OCI-LY1 (cell line): ENCODE results near the gene CDH6.

Source experiments
- H2AFZ ChIP-seq: fragments of 200-600 bp; sonication (generic), shearing (Covaris generic); 2 replicates; pipeline ENCODE4 v1.6.0; 2014; ENCODE audit warnings: antibody characterized with exemption, mild to moderate bottlenecking, low read length
- H3F3A ChIP-seq: fragments of 200-600 bp; sonication (generic), shearing (Covaris generic); 2 replicates; pipeline ENCODE4 v1.6.0; 2014; ENCODE audit warnings: mild to moderate bottlenecking, antibody characterized with exemption, low read length, moderate library complexity; ENCODE audit not compliant: insufficient read depth
- H3K27ac ChIP-seq: fragments of 200-600 bp; sonication (generic); 2 replicates; pipeline ENCODE4 v1.5.1; 2014; ENCODE audit warnings: low read length, mixed run types, mild to moderate bottlenecking, low read depth; ENCODE audit not compliant: poor library complexity, severe bottlenecking
- H3K27me3 ChIP-seq: fragments of 200-600 bp; sonication (generic); 2 replicates; pipeline ENCODE4 v1.6.0; 2014; ENCODE audit warnings: antibody characterized with exemption, mild to moderate bottlenecking, low read length, moderate library complexity; ENCODE audit not compliant: insufficient read depth
- H3K36me3 ChIP-seq: fragments of 200-600 bp; sonication (generic); 2 replicates; pipeline ENCODE4 v1.6.1; 2014; ENCODE audit warnings: mild to moderate bottlenecking, antibody characterized with exemption, low read length, moderate library complexity, mixed read lengths; ENCODE audit not compliant: insufficient read depth
- H3K4me1 ChIP-seq: fragments of 200-600 bp; sonication (generic); 2 replicates; pipeline ENCODE4 v1.5.1; 2014; ENCODE audit warnings: mild to moderate bottlenecking, low read length, moderate library complexity; ENCODE audit not compliant: insufficient read depth, severe bottlenecking
- H3K4me2 ChIP-seq: fragments of 200-600 bp; sonication (generic), shearing (Covaris generic); 2 replicates; pipeline ENCODE4 v1.6.1; 2014; ENCODE audit warnings: low read length
- H3K4me3 ChIP-seq: fragments of 200-600 bp; sonication (generic); 2 replicates; pipeline ENCODE4 v1.5.1; 2014; ENCODE audit warnings: low read length, low read depth, mild to moderate bottlenecking, mixed read lengths; ENCODE audit not compliant: poor library complexity, severe bottlenecking
- H3K79me2 ChIP-seq: fragments of 200-600 bp; shearing (Covaris generic); 2 replicates; pipeline ENCODE4 v1.6.1; 2016; ENCODE audit warnings: mixed run types, low read length, mixed read lengths; ENCODE audit not compliant: insufficient read depth
- H3K9ac ChIP-seq: fragments of 200-600 bp; sonication (generic), shearing (Covaris generic); 2 replicates; pipeline ENCODE4 v1.6.1; 2014; ENCODE audit warnings: mild to moderate bottlenecking, low read length, mixed read lengths
- H3K9me2 ChIP-seq: fragments of 200-600 bp; sonication (generic), shearing (Covaris generic); 2 replicates; pipeline ENCODE4 v1.6.1; 2014; ENCODE audit warnings: low read depth, mild to moderate bottlenecking, low read length, mixed read lengths
- H3K9me3 ChIP-seq: fragments of 200-600 bp; shearing (Covaris generic); 2 replicates; pipeline ENCODE4 v1.6.1; 2014; ENCODE audit warnings: low read length, mixed read lengths
- H4K20me1 ChIP-seq: fragments of 200-600 bp; sonication (generic), shearing (Covaris generic); 2 replicates; pipeline ENCODE4 v1.6.0; 2016; ENCODE audit warnings: mild to moderate bottlenecking, low read length; ENCODE audit not compliant: insufficient read depth
- EZH2 ChIP-seq: fragments of 200-600 bp; sonication (generic), shearing (Covaris generic); IDR thresholded peaks from 2 replicates; pipeline ENCODE4 v1.8.0; 2017; ENCODE audit warnings: borderline replicate concordance, mixed run types, mild to moderate bottlenecking, antibody characterized with exemption, low read length, moderate library complexity, mixed read lengths
- TF ChIP-seq, protein P1 (sequence below): fragments of 200-600 bp; sonication (generic), shearing (Covaris generic); IDR thresholded peaks from 2 replicates; pipeline ENCODE4 v1.5.1; 2017; ENCODE audit warnings: mild to moderate bottlenecking, antibody characterized with exemption, low read length, moderate library complexity, mixed read lengths

The CDH6 gene

DNA sequence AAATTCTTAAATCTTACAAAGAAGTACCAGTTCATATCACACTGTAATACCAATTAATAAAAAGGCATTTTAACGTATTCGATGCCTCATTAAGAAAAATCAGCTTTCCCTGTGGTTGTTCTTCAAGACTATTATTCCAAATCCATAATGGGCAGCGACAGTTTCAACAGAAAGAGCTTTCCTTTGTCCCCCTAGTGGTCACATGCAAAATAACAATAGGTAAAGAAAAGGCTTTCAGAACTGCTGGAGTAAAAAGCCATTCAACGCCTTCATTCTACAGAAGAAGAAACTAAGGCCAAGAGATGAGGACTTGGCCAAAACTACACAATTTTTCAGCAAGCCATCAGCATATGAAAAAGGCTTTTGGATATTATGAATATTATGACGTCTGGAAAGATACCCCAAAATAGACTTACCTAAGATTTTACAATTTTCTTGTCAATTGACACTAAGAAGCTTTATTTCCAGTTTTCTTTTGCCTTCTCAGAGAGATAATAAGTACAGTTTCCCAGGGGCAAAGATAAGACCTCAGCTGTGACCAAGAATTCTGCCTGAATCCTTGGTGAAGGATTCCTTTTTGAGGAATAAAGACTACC lies 6.7 kb upstream of the CDH6 start:
- H3K36me3 ChIP-seq = no peaks in the 10 kb centered on the region

DNA sequence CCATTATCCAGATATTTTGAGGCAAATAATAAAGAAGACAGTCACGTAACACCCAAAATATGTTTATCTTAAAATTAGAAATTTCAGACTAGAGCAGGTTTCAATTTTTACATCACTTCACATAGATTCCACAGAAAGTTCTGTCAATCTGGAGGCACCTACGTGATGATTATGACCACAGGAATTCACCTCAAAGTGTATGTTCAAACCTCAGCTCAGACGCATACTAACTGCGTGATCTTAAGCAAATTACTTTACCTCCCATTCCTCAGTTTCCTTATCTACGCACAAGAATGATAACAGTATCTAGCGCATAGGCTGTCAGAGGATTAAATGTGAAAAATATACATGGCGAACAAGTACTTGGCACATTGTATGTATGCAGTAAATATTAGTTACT lies 5.9 kb upstream of the CDH6 start:
- no peaks in the 10 kb centered on the region for H4K20me1 ChIP-seq
- H3K9ac ChIP-seq = no peak overlapping the region
- no peaks in the 10 kb centered on the region for H3K9me3 ChIP-seq
- no peaks in the 10 kb centered on the region for H3K27me3 ChIP-seq
- H3K4me2 ChIP-seq = no peak overlapping the region
- H3K4me1 ChIP-seq = no peaks in the 10 kb centered on the region
- H3K9me2 ChIP-seq = no peaks in the 10 kb centered on the region
- no peak overlapping the region for H2AFZ ChIP-seq
- no peaks in the 10 kb centered on the region for H3K79me2 ChIP-seq
- no peak overlapping the region for H3K4me3 ChIP-seq
- no peak overlapping the region for H3K27ac ChIP-seq
- H3F3A ChIP-seq = no peaks in the 10 kb centered on the region
- H3K36me3 ChIP-seq = no peaks in the 10 kb centered on the region
- TF ChIP-seq, protein P1, sequence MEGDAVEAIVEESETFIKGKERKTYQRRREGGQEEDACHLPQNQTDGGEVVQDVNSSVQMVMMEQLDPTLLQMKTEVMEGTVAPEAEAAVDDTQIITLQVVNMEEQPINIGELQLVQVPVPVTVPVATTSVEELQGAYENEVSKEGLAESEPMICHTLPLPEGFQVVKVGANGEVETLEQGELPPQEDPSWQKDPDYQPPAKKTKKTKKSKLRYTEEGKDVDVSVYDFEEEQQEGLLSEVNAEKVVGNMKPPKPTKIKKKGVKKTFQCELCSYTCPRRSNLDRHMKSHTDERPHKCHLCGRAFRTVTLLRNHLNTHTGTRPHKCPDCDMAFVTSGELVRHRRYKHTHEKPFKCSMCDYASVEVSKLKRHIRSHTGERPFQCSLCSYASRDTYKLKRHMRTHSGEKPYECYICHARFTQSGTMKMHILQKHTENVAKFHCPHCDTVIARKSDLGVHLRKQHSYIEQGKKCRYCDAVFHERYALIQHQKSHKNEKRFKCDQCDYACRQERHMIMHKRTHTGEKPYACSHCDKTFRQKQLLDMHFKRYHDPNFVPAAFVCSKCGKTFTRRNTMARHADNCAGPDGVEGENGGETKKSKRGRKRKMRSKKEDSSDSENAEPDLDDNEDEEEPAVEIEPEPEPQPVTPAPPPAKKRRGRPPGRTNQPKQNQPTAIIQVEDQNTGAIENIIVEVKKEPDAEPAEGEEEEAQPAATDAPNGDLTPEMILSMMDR = no peak

More for the DNA sequence above, 6.7 kb upstream of the CDH6 start:
- no peaks in the 10 kb centered on the region for H3K27me3 ChIP-seq
- no peak overlapping the region for H2AFZ ChIP-seq
- H3K4me1 ChIP-seq = no peaks in the 10 kb centered on the region
- H3K79me2 ChIP-seq = no peaks in the 10 kb centered on the region
- no peaks in the 10 kb centered on the region for H3K9me3 ChIP-seq
- H4K20me1 ChIP-seq = no peaks in the 10 kb centered on the region
- no peak overlapping the region for H3K4me3 ChIP-seq
- TF ChIP-seq, protein P1 = peak; percentile 71
- TF ChIP-seq EZH2 = no peak
- no peak overlapping the region for H3K4me2 ChIP-seq
- no peak overlapping the region for H3K27ac ChIP-seq
- no peaks in the 10 kb centered on the region for H3F3A ChIP-seq
- H3K9ac ChIP-seq = no peak overlapping the region
- H3K9me2 ChIP-seq = no peaks in the 10 kb centered on the region

DNA sequence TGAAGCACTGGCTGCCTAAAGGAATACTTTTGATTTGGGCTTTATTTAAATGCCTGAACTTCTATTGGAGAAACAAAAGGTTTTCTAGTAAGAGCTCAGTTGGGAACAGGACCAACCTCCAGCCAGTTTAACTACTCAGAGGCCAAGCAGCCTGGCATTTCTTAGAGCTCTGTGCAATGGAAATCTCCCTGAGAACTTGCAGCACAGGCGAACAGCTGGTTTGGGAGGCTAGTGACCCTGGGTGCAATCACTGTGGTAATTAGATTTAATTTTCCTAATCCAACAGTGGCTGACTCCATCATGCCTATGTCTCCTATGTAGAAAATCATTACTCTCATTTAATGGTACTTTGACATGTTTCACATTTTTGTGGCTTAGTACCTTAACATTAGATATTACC lies 1.0 kb upstream of the CDH6 start:
- H3K4me2 ChIP-seq = no peak overlapping the region
- no peaks in the 10 kb centered on the region for H3K9me2 ChIP-seq

More for the DNA sequence above, 1.0 kb upstream of the CDH6 start:
- Histone ChIP-seq H3K9ac (no peak overlapping the region), H3K27me3 (no peaks in the 10 kb centered on the region), H3K4me3 (no peak overlapping the region), H3K4me1 (no peaks in the 10 kb centered on the region), H3K36me3 (no peaks in the 10 kb centered on the region), H4K20me1 (no peaks in the 10 kb centered on the region), H3K79me2 (no peaks in the 10 kb centered on the region), H3K27ac (no peak overlapping the region), H2AFZ (no peak overlapping the region), H3K9me3 (no peaks in the 10 kb centered on the region), H3F3A (no peaks in the 10 kb centered on the region)
- no peak for TF ChIP-seq EZH2
- TF ChIP-seq, protein P1 = no peak
